HepG2 (cell line): ENCODE measurements around the gene MMP23B. TPM values are rescaled to one million over a fixed set of nuclear protein-coding genes. Genes with fewer than 3 reads are reported as not detected.
A peak's percentile ranks its signal among the peaks of the same experiment; 100 is the strongest.

Source experiments
- FIP1L1 ChIP-seq: fragments of 200-400 bp; formaldehyde crosslinking; IDR thresholded peaks from 2 replicates; pipeline ENCODE4 v1.6.1; 2018; ENCODE audit warnings: low read depth, mild to moderate bottlenecking, low read length, moderate library complexity, borderline replicate concordance; ENCODE audit not compliant: insufficient read depth
- HES4 ChIP-seq: sonication (generic); formaldehyde crosslinking; IDR thresholded peaks from 2 replicates; pipeline ENCODE4 v1.9.0; 2021; ENCODE audit warnings: mild to moderate bottlenecking, missing genetic modification reagents, borderline replicate concordance
- HIVEP1 ChIP-seq: sonication (generic); formaldehyde crosslinking; IDR thresholded peaks from 2 replicates; pipeline ENCODE4 v1.4.0; 2020; ENCODE audit warnings: mild to moderate bottlenecking, missing genetic modification reagents
- HNF1A ChIP-seq, 2 experiments: sonication (generic) in 1 of 2; formaldehyde crosslinking in 1 of 2; IDR thresholded peaks; 2 replicates each; pipeline versions ENCODE4 v1.4.0 to v1.6.1; 2016 to 2020; ENCODE audit warnings: borderline replicate concordance in 1 of 2, low read depth in 1 of 2, mild to moderate bottlenecking in 1 of 2, missing genetic modification reagents in 1 of 2
- KMT2A ChIP-seq: sonication (generic); formaldehyde crosslinking; IDR thresholded peaks from 2 replicates; pipeline ENCODE4 v1.4.0; 2020; ENCODE audit warnings: missing genetic modification reagents
- MEIS1 ChIP-seq: sonication (generic); formaldehyde crosslinking; IDR thresholded peaks from 2 replicates; pipeline ENCODE4 v1.9.0; 2021; ENCODE audit warnings: mild to moderate bottlenecking, missing genetic modification reagents, moderate library complexity, borderline replicate concordance
- MYNN ChIP-seq: sonication (generic); formaldehyde crosslinking; IDR thresholded peaks from 2 replicates; pipeline ENCODE4 v1.4.0; 2020; ENCODE audit warnings: mild to moderate bottlenecking, low read depth, missing genetic modification reagents
- NKX3-1 ChIP-seq: sonication (generic); formaldehyde crosslinking; IDR thresholded peaks from 2 replicates; pipeline ENCODE4 v1.5.0; 2020; ENCODE audit warnings: missing genetic modification reagents
- PCBP1 ChIP-seq: fragments of 200-400 bp; formaldehyde crosslinking; IDR thresholded peaks from 2 replicates; pipeline ENCODE4 v1.6.1; 2017; ENCODE audit warnings: mild to moderate bottlenecking, low read depth, low read length, borderline replicate concordance
- PHB2 ChIP-seq: fragments of 450-650 bp; IDR thresholded peaks from 2 replicates; pipeline ENCODE4 v1.6.1; 2018; ENCODE audit not compliant: partially characterized antibody
- RBAK ChIP-seq: sonication (generic); formaldehyde crosslinking; IDR thresholded peaks from 2 replicates; pipeline ENCODE4 v1.5.1; 2020; ENCODE audit warnings: mild to moderate bottlenecking, missing genetic modification reagents
- SRSF4 ChIP-seq: fragments of 200-400 bp; formaldehyde crosslinking; IDR thresholded peaks from one replicate; pipeline ENCODE4 v1.6.1; 2018; ENCODE audit warnings: mild to moderate bottlenecking, low read depth, low read length, moderate library complexity; ENCODE audit not compliant: poor library complexity, severe bottlenecking
- STAT6 ChIP-seq: sonication (generic); formaldehyde crosslinking; IDR thresholded peaks from 2 replicates; pipeline ENCODE4 v1.4.0; 2020; ENCODE audit warnings: missing genetic modification reagents, mild to moderate bottlenecking, borderline replicate concordance
- ZBTB33 ChIP-seq: sonication (generic); formaldehyde crosslinking; IDR thresholded peaks from 2 replicates; pipeline ENCODE4 v1.4.0; 2020; ENCODE audit warnings: missing genetic modification reagents
- ZBTB46 ChIP-seq: sonication (generic); formaldehyde crosslinking; IDR thresholded peaks from 2 replicates; pipeline ENCODE4 v1.4.0; 2020; ENCODE audit warnings: mild to moderate bottlenecking, missing genetic modification reagents, borderline replicate concordance
- ZKSCAN8 ChIP-seq: IDR thresholded peaks from 2 replicates; pipeline ENCODE4 v1.6.1; 2016; ENCODE audit warnings: borderline replicate concordance, missing genetic modification reagents, missing compliant biosample characterization
- ZNF792 ChIP-seq: IDR thresholded peaks from 2 replicates; pipeline ENCODE4 v1.6.1; 2016
- polyA plus RNA-seq, 8 experiments: library from polyadenylated mRNA; depleted of rRNA in 3 of 8; stranded (reverse) in 7 of 8; unstranded in 1 of 8; fragments of >200 nt; fragmentation: Illumina TruSeq in 4 of 8; extraction: Trizol in 4 of 8; gene quantifications; 2 replicates each; pipeline versions ENCODE4 v1.2.1 to v1.2.3, GENCODE V29; 2011 to 2016; ENCODE audit warnings: low read depth in 4 of 8, missing spikeins in 1 of 8, mixed read lengths in 1 of 8; ENCODE audit not compliant: insufficient read depth in 1 of 8
- total RNA-seq, 5 experiments: library from RNA; depleted of rRNA; stranded (reverse); fragments of >200 nt; fragmentation: Illumina TruSeq; extraction: Trizol; gene quantifications; 2 replicates each; pipeline ENCODE4 v1.2.3, GENCODE V29; 2016; ENCODE audit warnings: low read depth in 1 of 5

MMP23B gene
- total and polyA plus RNA-seq, 2 of the 13 experiments (the other 11 are each of a cell fraction or from before 2014, with no cell fraction given), result 0.61 to 0.75 TPM

- TF ChIP-seq FIP1L1 (peak; percentile 25; the same call in 1 of the 2 replicates), MYNN (no peak), HNF1A (IDR thresholded peaks at IDR 0.05; ENCODE audit: low read depth) (no peak), HNF1A (CRISPR knock-in tag; IDR thresholded peaks at IDR 0.05; ENCODE audit: borderline replicate concordance) (peak; percentile 80), NKX3-1 (CRISPR knock-in tag) (peak; percentile 68; the same call in 1 of the 2 replicates), ZBTB46 (CRISPR knock-in tag) (0 out of 2 replicates have a peak, but pooled peaks have one; percentile 66), KMT2A (CRISPR knock-in tag) (peak; percentile 28; the same call in 1 of the 2 replicates), ZBTB33 (CRISPR knock-in tag) (0 out of 2 replicates have a peak, but pooled peaks have one; percentile 15), HES4 (no peak), MEIS1 (CRISPR knock-in tag) (peak; percentile 77), PCBP1 (no peak), HIVEP1 (CRISPR knock-in tag) (no peak), PHB2 (no peak), ZKSCAN8 (no peak), ZNF792 (CRISPR knock-in tag) (no peak), RBAK (CRISPR knock-in tag) (no peak), SRSF4 (no peak), STAT6 (CRISPR knock-in tag) (peak; percentile 80; the same call in 1 of the 2 replicates)
Observed at GRCh38 chr1:1615256-1616044, 16.5 kb upstream of the MMP23B start, which contains the start of gene MIB2 (continued).
